ENCODE results near the gene ABCA7. TPM values are rescaled to one million over a fixed set of nuclear protein-coding genes. Genes with fewer than 3 reads are reported as not detected.
A peak's percentile ranks its signal among the peaks of the same experiment; 100 is the strongest.

Gene ABCA7
- total RNA-seq, 1 experiment from 2014 or later, result 56.9 TPM

DNA sequence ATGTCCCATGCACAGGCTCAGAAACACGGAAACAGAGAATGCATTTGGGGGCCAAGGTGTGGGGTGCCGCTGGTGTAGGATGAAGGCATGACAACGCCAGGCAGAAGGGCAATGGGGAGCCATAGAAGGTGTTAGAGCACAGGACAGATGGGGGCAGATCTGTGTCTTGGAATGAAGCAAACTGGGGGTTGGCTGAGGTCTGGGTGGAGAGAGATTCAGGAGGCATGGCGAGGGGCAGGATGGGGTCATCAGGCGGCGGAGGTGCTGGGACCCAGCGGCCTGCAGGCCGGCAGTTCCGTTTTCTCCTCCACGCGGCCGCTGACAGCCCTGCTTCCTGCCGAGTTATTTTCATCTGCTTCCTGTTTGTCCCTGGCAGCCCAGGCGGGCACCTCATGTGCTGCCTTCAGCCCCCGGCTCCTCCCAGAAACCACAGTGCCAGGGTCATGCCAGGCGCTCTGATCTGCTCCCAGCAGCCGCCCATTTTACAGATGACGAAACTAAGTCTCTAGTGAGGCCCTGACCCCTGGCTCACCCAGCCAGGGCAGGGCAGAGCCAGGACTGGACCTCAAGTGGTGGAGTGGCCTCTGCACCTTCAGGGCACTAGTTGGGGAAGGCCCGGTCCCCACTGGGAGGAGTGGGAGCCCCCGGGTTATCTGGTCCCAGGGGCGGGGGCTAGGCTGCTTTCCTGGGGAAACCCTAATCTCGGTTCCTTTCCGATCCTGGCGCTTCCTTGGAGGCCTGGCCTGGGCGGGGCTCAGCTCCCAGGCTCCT lies 29.3 kb downstream of the ABCA7 start:
- peak; percentile 64 for DNase-seq (ENCODE audit: low spot score)

GRCh38 chr19:1070576-1070930 lies 30.6 kb downstream of the ABCA7 start:
- no peak for DNase-seq (ENCODE audit: low spot score)

DNA sequence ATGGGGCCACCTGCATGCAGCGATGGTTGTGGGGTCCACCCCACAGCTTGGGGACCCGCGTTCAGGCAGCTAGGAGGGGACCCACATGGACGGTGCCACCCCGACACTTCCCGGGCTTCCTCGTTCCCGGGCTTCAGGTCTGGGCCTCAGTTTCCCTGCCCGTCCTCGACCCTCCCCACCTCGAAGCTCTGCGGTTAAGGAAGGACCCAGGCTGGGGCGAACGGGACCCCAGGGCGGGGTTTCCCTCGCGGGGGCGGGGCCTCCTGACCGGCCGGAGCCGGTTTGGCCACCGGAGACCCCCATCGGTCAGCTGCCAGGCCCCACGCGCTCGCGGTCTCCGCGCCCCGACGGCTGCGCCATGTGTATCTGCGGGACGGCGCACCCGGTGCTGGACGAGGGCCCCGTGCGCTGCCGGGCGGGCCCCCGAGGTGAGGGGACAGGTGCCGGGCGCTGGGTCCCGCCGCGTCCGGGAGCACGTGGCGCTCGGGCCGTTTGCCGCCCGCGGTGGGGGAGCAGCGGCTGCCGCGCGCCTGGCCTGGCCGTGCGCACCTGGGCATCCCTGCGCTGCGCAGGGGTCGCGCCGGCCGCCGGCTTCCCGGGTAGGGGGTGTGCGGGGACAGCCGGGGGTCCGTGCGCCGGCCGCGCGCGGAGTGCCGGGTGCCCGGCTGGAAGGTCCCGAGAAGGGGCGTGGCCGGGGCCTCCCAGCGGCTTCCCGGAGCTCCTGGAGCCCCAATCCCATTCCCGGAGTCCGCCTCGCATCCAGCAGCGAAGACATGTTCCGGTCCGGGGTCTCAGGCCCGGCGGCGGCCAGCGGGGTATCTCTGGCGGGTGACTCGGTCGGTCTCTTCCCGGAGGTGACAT lies 31.3 kb downstream of the ABCA7 start:
- DNase-seq (ENCODE audit: low spot score), result no peak

DNA sequence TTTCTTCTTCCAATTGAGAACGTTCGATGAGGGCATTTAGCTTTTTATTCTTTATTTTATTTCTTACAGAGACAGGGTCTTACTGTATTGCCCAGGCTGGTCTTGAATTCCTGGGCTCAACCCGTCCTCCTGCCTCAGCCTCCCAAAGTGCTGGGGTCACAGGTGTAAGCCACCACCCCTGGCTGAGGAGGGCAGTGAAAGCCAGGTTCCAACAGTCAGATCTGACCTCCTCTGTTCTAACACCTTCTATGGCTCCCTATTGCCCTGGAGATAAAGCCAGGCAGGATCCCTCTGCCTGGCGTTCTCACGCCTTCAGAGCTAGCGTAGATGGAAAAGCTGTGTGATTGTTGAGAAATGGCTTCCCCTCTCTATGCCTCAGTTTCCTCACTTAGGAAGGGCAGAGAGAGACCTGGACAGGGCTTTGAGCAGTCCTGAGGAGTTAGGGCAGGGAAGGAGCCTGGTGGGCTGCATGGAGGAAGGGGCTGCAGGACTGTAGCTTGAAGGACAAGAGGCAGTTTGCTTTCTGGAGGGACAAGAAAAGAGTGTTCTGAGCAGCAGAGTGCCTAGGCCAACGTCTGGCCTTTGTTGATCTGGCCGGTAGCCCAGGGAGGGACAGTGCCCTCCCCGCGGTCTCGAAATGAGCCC lies 32.6 kb downstream of the ABCA7 start:
- DNase-seq (ENCODE audit: low spot score), result no peak

- DNase-seq (ENCODE audit: low spot score), result no peak
Observed at GRCh38 chr19:1073063-1073955, 33.4 kb downstream of the ABCA7 start.

- no peak for DNase-seq (ENCODE audit: low spot score)
Observed at GRCh38 chr19:1073956-1074517, 34.1 kb downstream of the ABCA7 start.

GRCh38 chr19:1074544-1075283 lies 34.8 kb downstream of the ABCA7 start:
- peak; percentile 74 for DNase-seq (ENCODE audit: low spot score)

DNA sequence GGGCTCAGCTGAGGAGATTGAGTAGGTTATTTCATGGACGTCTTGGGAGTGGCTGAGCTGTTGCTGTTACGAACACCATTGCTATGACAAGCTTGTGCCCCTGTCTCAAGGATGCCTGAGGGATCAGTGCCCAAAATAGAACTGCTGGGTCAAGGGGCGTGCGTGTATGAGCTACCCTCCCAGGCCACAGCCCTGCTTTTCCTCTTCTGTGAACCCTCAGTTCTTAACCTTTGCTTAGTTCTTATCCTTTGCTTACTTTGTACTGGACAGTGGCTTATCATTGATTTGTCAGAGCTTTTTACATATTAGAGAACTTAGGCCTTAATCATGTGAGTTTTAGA lies 36.1 kb downstream of the ABCA7 start:
- no peak for DNase-seq (ENCODE audit: low spot score)

DNA sequence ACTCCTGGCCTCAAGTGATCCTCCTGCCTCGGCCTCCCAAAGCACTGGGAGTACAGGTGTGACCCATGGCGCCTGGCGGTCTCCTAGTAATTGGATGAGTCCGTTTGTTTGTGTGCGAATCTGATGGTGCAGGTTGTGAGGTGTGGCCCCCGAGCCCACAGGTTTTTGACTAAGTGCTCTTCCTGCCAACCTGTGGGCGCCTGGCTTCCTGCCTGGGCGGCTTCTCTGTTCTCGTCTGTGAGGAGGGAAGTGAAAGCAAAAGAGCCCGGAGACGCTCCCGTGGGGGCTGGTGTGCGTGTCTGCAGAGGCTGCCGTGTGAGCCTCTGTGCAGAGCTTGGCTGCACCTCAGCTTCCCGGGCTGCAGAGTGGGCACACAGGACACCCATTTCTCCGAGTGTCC lies 37.0 kb downstream of the ABCA7 start:
- no peak for DNase-seq (ENCODE audit: low spot score)

DNA sequence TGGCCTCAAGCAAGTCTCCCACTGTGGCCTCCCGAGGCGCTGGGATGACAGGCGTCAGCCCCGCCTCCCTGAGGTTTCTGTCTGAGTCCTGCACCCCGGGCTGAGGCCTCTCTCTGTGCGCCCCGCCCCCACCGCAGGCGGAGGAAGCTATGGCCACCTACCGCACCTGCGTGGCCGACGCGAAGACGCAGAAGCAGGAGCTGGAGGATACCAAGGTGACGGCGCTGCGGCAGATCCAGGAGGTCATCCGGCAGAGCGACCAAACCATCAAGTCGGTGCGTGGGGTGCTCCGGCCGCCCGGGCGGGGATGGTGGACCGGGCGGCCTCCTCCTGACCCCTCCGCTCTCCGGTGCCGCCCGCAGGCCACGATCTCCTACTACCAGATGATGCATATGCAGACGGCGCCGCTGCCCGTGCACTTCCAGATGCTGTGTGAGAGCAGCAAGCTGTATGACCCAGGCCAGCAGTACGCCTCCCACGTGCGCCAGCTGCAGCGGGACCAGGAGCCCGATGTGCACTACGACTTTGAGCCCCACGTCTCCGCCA lies 39.7 kb downstream of the ABCA7 start:
- no peak for DNase-seq (ENCODE audit: low spot score)

GRCh38 chr19:1080360-1081161 lies 40.7 kb downstream of the ABCA7 start:
- DNase-seq (ENCODE audit: low spot score), result no peak

- no peak for DNase-seq (ENCODE audit: low spot score)
Observed at GRCh38 chr19:1081301-1082164, 41.6 kb downstream of the ABCA7 start.

GRCh38 chr19:1082165-1082927 lies 42.4 kb downstream of the ABCA7 start:
- peak; percentile 48 for DNase-seq (ENCODE audit: low spot score)

- no peak for DNase-seq (ENCODE audit: low spot score)
Observed at GRCh38 chr19:1082928-1083816, 43.3 kb downstream of the ABCA7 start.

GRCh38 chr19:1084024-1084868 lies 44.3 kb downstream of the ABCA7 start:
- no peak for DNase-seq (ENCODE audit: low spot score)

All from HT-29 (cell line).